Ovary (tissue), 3 donors: ENCODE data around the gene IFFO2.

Experiments used
- POLR2A ChIP-seq: fragments of 450-650 bp; IDR thresholded peaks from one replicate; pipeline ENCODE4 v1.6.1; 2017; ENCODE audit warnings: antibody characterized with exemption, mild to moderate bottlenecking, moderate library complexity
- TF ChIP-seq, protein P1 (sequence below), 3 donors: fragments of 450-650 bp in 2 of 3; fragments of 200-600 bp in 1 of 3; IDR thresholded peaks; one replicate each; pipeline versions ENCODE4 v1.5.1 to v1.8.0; 2016 to 2022; ENCODE audit warnings: antibody characterized with exemption in 3 of 3, mild to moderate bottlenecking in 1 of 3
- donor health status: DM: no; HTN: no; CAD: no.

DNA sequence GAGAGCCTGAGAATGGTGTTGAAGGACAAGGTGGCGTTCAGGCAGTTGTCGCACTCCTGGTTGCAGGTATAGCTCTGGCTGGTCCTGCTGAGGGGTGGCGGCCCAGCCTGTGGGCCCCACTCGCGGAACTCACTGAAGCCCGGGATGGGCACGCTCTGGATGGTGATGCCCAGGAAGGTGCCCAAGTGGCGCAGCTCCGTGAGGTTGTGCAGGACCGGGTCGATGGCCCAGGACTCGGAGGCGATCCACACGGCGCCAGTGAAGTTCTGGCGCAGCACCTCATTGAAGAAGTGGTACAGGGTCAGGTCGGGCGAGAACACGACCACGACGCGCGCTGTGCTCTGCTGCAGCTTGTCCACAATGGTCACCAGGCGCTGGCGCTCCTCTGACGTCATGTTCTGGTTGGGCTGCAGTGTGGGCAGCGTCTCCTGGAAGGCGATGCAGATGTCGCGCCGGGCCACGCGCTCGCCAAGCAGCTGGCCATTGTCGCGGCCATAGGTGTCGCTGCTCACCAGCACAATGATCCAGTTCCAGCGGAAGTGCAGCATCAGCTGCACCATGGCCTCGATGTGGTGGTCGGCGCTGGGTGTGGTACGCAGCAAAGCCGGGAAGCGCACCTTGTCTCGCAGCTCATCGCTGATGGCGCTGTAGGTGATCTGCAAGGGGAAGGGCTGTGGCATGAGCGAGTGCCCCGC is 102.0 kb downstream of the IFFO2 start:
- TF ChIP-seq, protein P1, sequence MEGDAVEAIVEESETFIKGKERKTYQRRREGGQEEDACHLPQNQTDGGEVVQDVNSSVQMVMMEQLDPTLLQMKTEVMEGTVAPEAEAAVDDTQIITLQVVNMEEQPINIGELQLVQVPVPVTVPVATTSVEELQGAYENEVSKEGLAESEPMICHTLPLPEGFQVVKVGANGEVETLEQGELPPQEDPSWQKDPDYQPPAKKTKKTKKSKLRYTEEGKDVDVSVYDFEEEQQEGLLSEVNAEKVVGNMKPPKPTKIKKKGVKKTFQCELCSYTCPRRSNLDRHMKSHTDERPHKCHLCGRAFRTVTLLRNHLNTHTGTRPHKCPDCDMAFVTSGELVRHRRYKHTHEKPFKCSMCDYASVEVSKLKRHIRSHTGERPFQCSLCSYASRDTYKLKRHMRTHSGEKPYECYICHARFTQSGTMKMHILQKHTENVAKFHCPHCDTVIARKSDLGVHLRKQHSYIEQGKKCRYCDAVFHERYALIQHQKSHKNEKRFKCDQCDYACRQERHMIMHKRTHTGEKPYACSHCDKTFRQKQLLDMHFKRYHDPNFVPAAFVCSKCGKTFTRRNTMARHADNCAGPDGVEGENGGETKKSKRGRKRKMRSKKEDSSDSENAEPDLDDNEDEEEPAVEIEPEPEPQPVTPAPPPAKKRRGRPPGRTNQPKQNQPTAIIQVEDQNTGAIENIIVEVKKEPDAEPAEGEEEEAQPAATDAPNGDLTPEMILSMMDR (IDR thresholded peaks at IDR 0.05), result no peak
- TF ChIP-seq POLR2A, result no peak
